ENCODE data around the gene WT1.

GRCh38 chr11:32464078-32464477 is 28.7 kb upstream of the WT1 start:
- TF ChIP-seq CTCF (IDR thresholded peaks at IDR 0.05) = no peak
- no peak for TF ChIP-seq POLR2A (IDR thresholded peaks at IDR 0.05)
- TF ChIP-seq EP300 (IDR thresholded peaks at IDR 0.05) = no peak
